Stimulated activated CD4-positive, alpha-beta T cell treated with anti-CD3 and anti-CD28 coated beads, TNF-alpha, amount 100 ng/mL, for 1 hour (primary cell): ENCODE results near the gene LAMA3.

Experiments
- DNase-seq, 3 donors: peaks; one replicate each; pipeline ENCODE4 v3.0.0-alpha.2; 2020; ENCODE audit warnings: low read depth in 3 of 3, low spot score in 1 of 3

The LAMA3 gene

GRCh38 chr18:23845988-23846630, 156.9 kb downstream of the LAMA3 start:
- no peak for DNase-seq

GRCh38 chr18:23847321-23847986, 158.2 kb downstream of the LAMA3 start:
- no peak for DNase-seq

- no peak for DNase-seq
Measured at GRCh38 chr18:23849141-23849540, 159.9 kb downstream of the LAMA3 start.

- no peak for DNase-seq
Measured at GRCh38 chr18:23850215-23850614, 161.0 kb downstream of the LAMA3 start.

- no peak for DNase-seq
Measured at GRCh38 chr18:23851470-23852002, 162.3 kb downstream of the LAMA3 start.

- no peak for DNase-seq
Measured at GRCh38 chr18:23852236-23853045, 163.2 kb downstream of the LAMA3 start.

- no peak for DNase-seq
Measured at GRCh38 chr18:23853448-23854195, 164.4 kb downstream of the LAMA3 start.

- no peak for DNase-seq
Measured at GRCh38 chr18:23855721-23856120, 166.5 kb downstream of the LAMA3 start.

GRCh38 chr18:23856466-23857163, 167.4 kb downstream of the LAMA3 start:
- no peak for DNase-seq

- DNase-seq, result no peak
Measured at GRCh38 chr18:23857164-23857552, 167.9 kb downstream of the LAMA3 start.

GRCh38 chr18:23857756-23858155, 168.5 kb downstream of the LAMA3 start:
- no peak for DNase-seq

GRCh38 chr18:23859466-23860336, 170.4 kb downstream of the LAMA3 start:
- DNase-seq, result no peak

GRCh38 chr18:23861326-23861725, 172.1 kb downstream of the LAMA3 start:
- no peak for DNase-seq

- DNase-seq, result no peak
Measured at GRCh38 chr18:23861805-23862470, 172.7 kb downstream of the LAMA3 start.

- DNase-seq, result no peak
Measured at GRCh38 chr18:23864624-23865023, 175.4 kb downstream of the LAMA3 start.

- no peak for DNase-seq
Measured at GRCh38 chr18:23867006-23867405, 177.8 kb downstream of the LAMA3 start.

- DNase-seq, result no peak
Measured at GRCh38 chr18:23868136-23868785, 179.0 kb downstream of the LAMA3 start.

GRCh38 chr18:23870676-23871380, 181.6 kb downstream of the LAMA3 start:
- no peak for DNase-seq
